Endothelial cell of umbilical vein (primary cell): Measurements from ENCODE around the gene VSTM4. TPM values are rescaled to one million over a fixed set of nuclear protein-coding genes. Genes with fewer than 3 reads are reported as not detected.

Source experiments
- BruUV-seq: library from RNA; stranded (reverse); fragments of 400-500 nt; replicated peaks from 2 replicates; lab custom pipeline; 2021; lab: Mats Ljungman, UMichigan
- CTCF ChIA-PET: fragments of 300-600, 350-600 bp; sonication (Branson Sonifier 250); formaldehyde crosslinking; loops from one replicate; lab custom pipeline; 2021; ENCODE audit warnings: antibody characterized with exemption, inconsistent platforms; lab: Charles Lee
- POLR2A ChIA-PET: fragments of 300-600, 350-600 bp; sonication (Branson Sonifier 250); formaldehyde crosslinking; loops from one replicate; lab custom pipeline; 2021; ENCODE audit warnings: antibody characterized with exemption, inconsistent platforms; lab: Charles Lee
- DNase-seq: peaks from one replicate; pipeline ENCODE4 v3.0.0-alpha.2; 2011; ENCODE audit warnings: low read depth, low spot score
- FAIRE-seq: peaks from 2 replicates; lab custom pipeline; 2011; peaks lifted over from hg19 to GRCh38; lab: Jason Lieb, UNC
- H2AFZ ChIP-seq: 2 replicates; pipeline ENCODE4 v1.6.0; 2012; ENCODE audit warnings: low read depth, low read length, control low read depth, inconsistent platforms
- H3K27ac ChIP-seq: 2 replicates; pipeline ENCODE4 v1.5.1; 2011; ENCODE audit warnings: low read depth, mild to moderate bottlenecking, control low read depth, low read length, moderate library complexity; ENCODE audit not compliant: insufficient read depth
- H3K27me3 ChIP-seq, 2 experiments: 2 replicates each; pipeline versions ENCODE4 v1.6.0 to v1.6.1; 2011; ENCODE audit warnings: low read length in 2 of 2, mixed read lengths in 1 of 2; ENCODE audit not compliant: control insufficient read depth in 2 of 2, insufficient read depth in 2 of 2
- H3K36me3 ChIP-seq, 2 experiments: 2 replicates in 1 of 2; 3 replicates in 1 of 2; pipeline ENCODE4 v1.5.1; 2011; ENCODE audit warnings: low read length in 2 of 2, mild to moderate bottlenecking in 1 of 2, moderate library complexity in 1 of 2; ENCODE audit not compliant: control insufficient read depth in 2 of 2, insufficient read depth in 2 of 2; ENCODE audit errors: extremely low read depth in 1 of 2
- H3K4me1 ChIP-seq: 3 replicates; pipeline ENCODE4 v1.5.1; 2011; ENCODE audit warnings: mild to moderate bottlenecking, low read length; ENCODE audit not compliant: control insufficient read depth, insufficient read depth; ENCODE audit errors: extremely low read depth
- H3K4me2 ChIP-seq: 2 replicates; pipeline ENCODE4 v1.6.1; 2011; ENCODE audit warnings: low read length, control low read depth, mixed read lengths; ENCODE audit not compliant: insufficient read depth
- H3K4me3 ChIP-seq, 3 experiments: fragments of 200-600 bp in 1 of 3; sonication (generic), shearing (Covaris generic) in 1 of 3; replicated peaks in 1 of 3; 2 replicates each; pipeline ENCODE4 v1.5.1; 2011 to 2016; ENCODE audit warnings: control low read depth in 3 of 3, low read length in 3 of 3, mild to moderate bottlenecking in 2 of 3, inconsistent platforms in 1 of 3, low read depth in 1 of 3, moderate library complexity in 1 of 3; ENCODE audit not compliant: insufficient read depth in 1 of 3
- H3K79me2 ChIP-seq: 2 replicates; pipeline ENCODE4 v1.6.0; 2012; ENCODE audit warnings: low read length, inconsistent platforms; ENCODE audit not compliant: control insufficient read depth, insufficient read depth
- H3K9ac ChIP-seq: replicated peaks from 2 replicates; pipeline ENCODE3; 2011; ENCODE audit warnings: low read length, control low read depth; ENCODE audit not compliant: insufficient read depth; ENCODE audit errors: extremely low read depth
- H3K9me1 ChIP-seq: replicated peaks from 3 replicates; pipeline ENCODE4 v1.6.0; 2011; ENCODE audit warnings: mild to moderate bottlenecking, low read length; ENCODE audit not compliant: control insufficient read depth, insufficient read depth; ENCODE audit errors: extremely low read depth
- H3K9me3 ChIP-seq: replicated peaks from 2 replicates; pipeline ENCODE4 v1.5.1; 2012; ENCODE audit warnings: low read length, inconsistent platforms; ENCODE audit not compliant: control insufficient read depth, insufficient read depth
- H4K20me1 ChIP-seq: replicated peaks from 2 replicates; pipeline ENCODE3; 2011; ENCODE audit warnings: mild to moderate bottlenecking, low read length; ENCODE audit not compliant: control insufficient read depth, insufficient read depth; ENCODE audit errors: extremely low read depth
- CTCF ChIP-seq, 2 donors: IDR thresholded peaks; 1 replicate in 1 of 2; 2 replicates in 1 of 2; pipeline ENCODE4 v1.5.1; 2011; ENCODE audit warnings: low read length in 2 of 2, mild to moderate bottlenecking in 2 of 2, moderate library complexity in 2 of 2, control low read depth in 1 of 2, inconsistent platforms in 1 of 2, low read depth in 1 of 2; ENCODE audit not compliant: insufficient read depth in 1 of 2; ENCODE audit errors: extremely low read depth in 1 of 2
- EZH2 ChIP-seq: IDR thresholded peaks from 2 replicates; pipeline ENCODE4 v1.6.1; 2012; ENCODE audit warnings: borderline replicate concordance, low read depth, mild to moderate bottlenecking, moderate library complexity, low read length, inconsistent platforms; ENCODE audit not compliant: severe bottlenecking
- FOS ChIP-seq: IDR thresholded peaks from 2 replicates; pipeline ENCODE4 v1.6.1; 2011; ENCODE audit warnings: mild to moderate bottlenecking, low read length, moderate library complexity, borderline replicate concordance; ENCODE audit not compliant: insufficient read depth
- GATA2 ChIP-seq: IDR thresholded peaks from 2 replicates; pipeline ENCODE4 v1.7.0; 2011; ENCODE audit warnings: low read depth, mild to moderate bottlenecking, moderate library complexity, mixed read lengths, low read length; ENCODE audit not compliant: insufficient read length, insufficient read depth
- JUN ChIP-seq: IDR thresholded peaks from 2 replicates; pipeline ENCODE4 v1.6.1; 2011; ENCODE audit warnings: borderline replicate concordance, low read depth; ENCODE audit not compliant: insufficient read length, insufficient read depth
- MAX ChIP-seq: IDR thresholded peaks from 2 replicates; pipeline ENCODE4 v1.6.1; 2011; ENCODE audit not compliant: insufficient read depth, insufficient read length
- MYC ChIP-seq: IDR thresholded peaks from one replicate; pipeline ENCODE4 v1.6.1; 2011; ENCODE audit warnings: mild to moderate bottlenecking, low read depth, low read length
- POLR2A ChIP-seq: IDR thresholded peaks from 2 replicates; pipeline ENCODE4 v1.6.1; 2012; ENCODE audit warnings: low read depth, mild to moderate bottlenecking, control low read depth, low read length
- POLR2AphosphoS5 ChIP-seq: IDR thresholded peaks from 2 replicates; pipeline ENCODE4 v1.6.1; 2012; ENCODE audit warnings: low read depth, mild to moderate bottlenecking, control low read depth, low read length, moderate library complexity; ENCODE audit not compliant: insufficient read depth
- dilution Hi-C: fragments of 300-500 bp; cut with MboI; formaldehyde crosslinking; loops from one replicate; pipeline ENCODE4 v1.15.0; 2019; ENCODE audit warnings: low sequenced_read_pairs; ENCODE audit not compliant: extremely low pct_ligation_motif_present
- intact Hi-C: fragments of 100-400 bp; cut with micrococcal nuclease; formaldehyde crosslinking; loops from one replicate; pipeline ENCODE4 v1.10.0; 2022
- polyA plus RNA-seq, 4 experiments: library from polyadenylated mRNA; depleted of rRNA in 3 of 4; stranded (reverse) in 3 of 4; unstranded in 1 of 4; fragments of >200 nt; gene quantifications; 2 replicates each; pipeline versions ENCODE4 v1.2.1 to v1.2.3, GENCODE V29; 2011 to 2012; ENCODE audit warnings: missing spikeins in 1 of 4
- total RNA-seq: library from RNA; stranded (reverse); gene quantifications from 2 replicates; pipeline ENCODE4 v1.2.3, GENCODE V29; 2021

VSTM4 gene
- total and polyA plus RNA-seq, 2 donors (not counting 3 experiments of a cell fraction or from before 2014, with no cell fraction given): 0.07 TPM

GRCh38 chr10:48968036-48968435 is 147.3 kb downstream of the VSTM4 start:
- no peaks in the 10 kb centered on the region for H4K20me1 ChIP-seq
- H3K9ac ChIP-seq: no peak overlapping the region
- ChIA-PET CTCF (interaction anchor here (1.6 kb wide), 1 partner anchor 9 kb away, joined by 3 read pairs; no protein-coding TSS in a partner anchor), POLR2A (no interaction called here)
- H3K79me2 ChIP-seq: no peaks in the 10 kb centered on the region
- no peaks in the 10 kb centered on the region for H3K9me3 ChIP-seq
- H3K27ac ChIP-seq: no peak overlapping the region
- H3K9me1 ChIP-seq: no peaks in the 10 kb centered on the region
- H2AFZ ChIP-seq: no peak overlapping the region
- H3K36me3 ChIP-seq: no peaks in the 10 kb centered on the region
- DNase-seq (no peak), FAIRE-seq (no peak)
- intact Hi-C loops: no loop called here
- TF ChIP-seq POLR2AphosphoS5 (no peak), GATA2 (no peak), POLR2A (no peak), FOS (no peak), CTCF (IDR thresholded peaks at IDR 0.05; ENCODE audit: extremely low read depth in 1 of 2, insufficient read depth in 1 of 2, low read depth in 1 of 2, low read length in 2 of 2) (no peak), MYC (no peak), JUN (no peak), MAX (no peak), EZH2 (no peak)
- H3K4me1 ChIP-seq: no peaks in the 10 kb centered on the region
- no TSS peak for BruUV-seq
- H3K27me3 ChIP-seq: no peaks in the 10 kb centered on the region
- dilution Hi-C loops: no loop called here
- no peak overlapping the region for H3K4me3 ChIP-seq
- H3K4me2 ChIP-seq: no peak overlapping the region
